ENCODE data around the gene ARHGEF4.

The ARHGEF4 gene

DNA sequence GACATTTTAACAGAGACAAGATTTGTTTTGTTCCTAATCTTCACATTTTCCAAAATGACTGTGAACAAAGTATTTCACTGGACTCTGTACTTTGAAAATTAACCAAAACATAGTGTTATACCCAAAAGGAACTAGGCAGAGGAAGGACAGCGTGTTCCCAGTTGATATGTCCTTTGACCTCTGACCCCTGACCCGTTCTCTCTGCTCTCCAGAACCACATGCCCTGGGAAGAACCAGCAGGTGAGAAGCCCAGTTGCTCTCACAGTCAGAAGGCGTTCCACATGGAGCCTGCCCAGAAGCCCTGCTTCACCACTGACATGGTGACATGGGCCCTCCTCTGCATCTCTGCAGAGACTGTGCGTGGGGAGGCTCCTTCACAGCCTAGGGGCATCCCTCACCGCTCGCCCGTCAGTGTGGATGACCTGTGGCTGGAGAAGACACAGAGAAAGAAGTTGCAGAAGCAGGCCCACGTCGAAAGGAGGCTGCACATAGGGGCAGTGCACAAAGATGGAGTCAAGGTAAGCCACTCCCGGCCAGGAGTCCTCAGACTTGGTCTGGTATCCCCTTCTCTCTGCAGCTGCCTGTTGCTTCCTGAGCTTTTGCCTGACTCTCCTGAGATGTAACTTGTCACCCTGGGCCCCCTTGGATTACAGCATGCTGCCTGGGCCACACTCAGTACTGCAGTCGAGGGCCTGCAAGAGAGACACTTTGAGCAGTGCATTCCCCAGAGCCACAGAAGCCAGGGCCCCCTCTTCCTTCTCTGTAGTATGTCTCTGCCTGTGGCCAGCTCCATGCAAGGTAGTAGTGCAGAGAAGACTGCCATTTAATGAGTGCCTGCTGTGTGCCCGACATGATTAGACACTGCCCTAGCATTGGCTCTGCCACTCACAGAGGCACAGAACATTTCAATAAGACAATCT, 94.3 kb downstream of the ARHGEF4 start:
- Histone ChIP-seq H3K36me3 (ENCODE audit: insufficient read depth) (no peaks in the 10 kb centered on the region), H3K79me2 (ENCODE audit: insufficient read depth, low read depth) (no peaks in the 10 kb centered on the region), H3K4me2 (no peak overlapping the region), H3K9ac (no peak overlapping the region), H4K20me1 (ENCODE audit: insufficient read depth) (no peaks in the 10 kb centered on the region), H2AFZ (ENCODE audit: low read depth) (no peak overlapping the region), H3K4me3 (IDR thresholded peaks at IDR 0.05; ENCODE audit: insufficient read depth, low read depth, low read length) (no peak overlapping the region), H3K4me1 (ENCODE audit: low read depth, poor library complexity, severe bottlenecking) (no peaks in the 10 kb centered on the region), H3K27ac (no peak overlapping the region), H3K27me3 (ENCODE audit: insufficient read depth, low read depth) (no peaks in the 10 kb centered on the region)
- TF ChIP-seq, protein P1, sequence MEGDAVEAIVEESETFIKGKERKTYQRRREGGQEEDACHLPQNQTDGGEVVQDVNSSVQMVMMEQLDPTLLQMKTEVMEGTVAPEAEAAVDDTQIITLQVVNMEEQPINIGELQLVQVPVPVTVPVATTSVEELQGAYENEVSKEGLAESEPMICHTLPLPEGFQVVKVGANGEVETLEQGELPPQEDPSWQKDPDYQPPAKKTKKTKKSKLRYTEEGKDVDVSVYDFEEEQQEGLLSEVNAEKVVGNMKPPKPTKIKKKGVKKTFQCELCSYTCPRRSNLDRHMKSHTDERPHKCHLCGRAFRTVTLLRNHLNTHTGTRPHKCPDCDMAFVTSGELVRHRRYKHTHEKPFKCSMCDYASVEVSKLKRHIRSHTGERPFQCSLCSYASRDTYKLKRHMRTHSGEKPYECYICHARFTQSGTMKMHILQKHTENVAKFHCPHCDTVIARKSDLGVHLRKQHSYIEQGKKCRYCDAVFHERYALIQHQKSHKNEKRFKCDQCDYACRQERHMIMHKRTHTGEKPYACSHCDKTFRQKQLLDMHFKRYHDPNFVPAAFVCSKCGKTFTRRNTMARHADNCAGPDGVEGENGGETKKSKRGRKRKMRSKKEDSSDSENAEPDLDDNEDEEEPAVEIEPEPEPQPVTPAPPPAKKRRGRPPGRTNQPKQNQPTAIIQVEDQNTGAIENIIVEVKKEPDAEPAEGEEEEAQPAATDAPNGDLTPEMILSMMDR (conservative IDR thresholded peaks at IDR 0.05; ENCODE audit: low read depth, low read length), result no peak

DNA sequence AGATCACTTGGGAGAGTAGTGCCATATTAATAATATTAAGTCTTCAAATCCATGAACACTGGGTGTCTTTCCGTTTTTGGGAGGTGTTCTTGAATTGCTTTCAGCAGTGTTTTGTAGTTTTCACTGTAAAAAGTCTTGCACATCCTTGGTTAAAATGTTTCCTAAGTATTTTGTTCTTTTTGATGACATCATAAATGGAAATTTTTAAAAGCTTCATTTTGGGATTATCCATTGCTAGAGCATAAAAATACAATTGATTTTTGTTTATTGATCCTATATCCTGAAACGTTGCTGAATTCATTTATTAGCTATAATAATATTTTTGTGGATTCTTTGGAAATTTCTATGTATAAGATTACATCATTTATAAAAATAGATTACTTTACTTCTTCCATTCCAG, 96.8 kb downstream of the ARHGEF4 start:
- TF ChIP-seq, protein P1 (conservative IDR thresholded peaks at IDR 0.05; ENCODE audit: low read depth, low read length), result no peak
- Histone ChIP-seq H4K20me1 (ENCODE audit: insufficient read depth) (no peaks in the 10 kb centered on the region), H3K36me3 (ENCODE audit: insufficient read depth) (no peaks in the 10 kb centered on the region), H3K27me3 (ENCODE audit: insufficient read depth, low read depth) (no peaks in the 10 kb centered on the region), H3K4me1 (ENCODE audit: low read depth, poor library complexity, severe bottlenecking) (no peaks in the 10 kb centered on the region), H3K4me2 (no peak overlapping the region), H2AFZ (ENCODE audit: low read depth) (no peak overlapping the region), H3K27ac (no peak overlapping the region), H3K9ac (no peak overlapping the region), H3K79me2 (ENCODE audit: insufficient read depth, low read depth) (no peaks in the 10 kb centered on the region), H3K4me3 (IDR thresholded peaks at IDR 0.05; ENCODE audit: insufficient read depth, low read depth, low read length) (no peak overlapping the region)

DNA sequence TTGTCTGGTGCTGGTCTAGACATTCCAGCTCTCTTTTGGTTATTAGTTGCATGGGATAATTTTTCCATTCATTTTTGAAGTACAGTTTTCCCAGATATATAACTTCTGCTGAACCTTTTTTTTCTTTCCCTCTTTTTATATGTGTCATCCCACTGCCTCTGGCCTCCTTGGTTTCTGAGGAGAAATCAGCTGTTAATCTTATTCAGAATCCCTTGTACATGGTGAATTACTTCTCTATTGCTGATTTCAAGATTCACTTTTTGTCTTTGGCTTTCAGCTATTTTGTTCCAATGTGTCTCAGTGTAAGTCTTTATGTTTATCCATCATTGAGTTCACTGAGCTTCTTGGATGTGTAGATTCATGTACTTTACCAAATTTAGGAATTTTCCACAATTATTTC, 99.7 kb downstream of the ARHGEF4 start:
- Histone ChIP-seq H3K27ac (no peak overlapping the region), H3K4me2 (no peak overlapping the region), H3K9ac (no peak overlapping the region), H3K79me2 (ENCODE audit: insufficient read depth, low read depth) (no peaks in the 10 kb centered on the region), H3K27me3 (ENCODE audit: insufficient read depth, low read depth) (no peaks in the 10 kb centered on the region), H3K36me3 (ENCODE audit: insufficient read depth) (no peaks in the 10 kb centered on the region), H3K4me1 (ENCODE audit: low read depth, poor library complexity, severe bottlenecking) (no peaks in the 10 kb centered on the region), H3K4me3 (IDR thresholded peaks at IDR 0.05; ENCODE audit: insufficient read depth, low read depth, low read length) (no peak overlapping the region), H4K20me1 (ENCODE audit: insufficient read depth) (no peaks in the 10 kb centered on the region), H2AFZ (ENCODE audit: low read depth) (no peak overlapping the region)
- TF ChIP-seq, protein P1 (conservative IDR thresholded peaks at IDR 0.05; ENCODE audit: low read depth, low read length), result no peak

DNA sequence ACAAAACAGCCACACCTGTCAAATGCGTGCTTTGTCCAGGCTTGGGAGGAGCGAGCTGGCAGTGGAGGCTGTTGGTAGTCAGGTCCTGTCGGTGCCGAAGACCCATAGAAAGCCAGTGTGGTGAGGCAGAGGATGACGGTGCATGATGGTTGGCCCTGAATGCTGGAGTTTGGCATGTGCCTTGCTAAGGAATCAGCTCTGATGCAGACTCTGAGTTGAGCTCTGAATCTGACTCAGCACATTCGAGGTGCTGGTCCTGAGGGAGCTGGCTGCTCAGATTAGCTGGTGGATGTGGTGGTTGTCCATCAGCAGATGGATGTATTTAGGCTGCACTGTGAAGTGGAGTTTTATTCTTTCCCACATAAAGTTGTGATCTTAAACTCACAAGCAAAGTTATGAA, 111.3 kb downstream of the ARHGEF4 start:
- Histone ChIP-seq H3K4me3 (IDR thresholded peaks at IDR 0.05; ENCODE audit: insufficient read depth, low read depth, low read length) (no peak overlapping the region), H4K20me1 (ENCODE audit: insufficient read depth) (no peaks in the 10 kb centered on the region), H3K79me2 (ENCODE audit: insufficient read depth, low read depth) (no peaks in the 10 kb centered on the region), H3K4me1 (ENCODE audit: low read depth, poor library complexity, severe bottlenecking) (no peaks in the 10 kb centered on the region), H3K36me3 (ENCODE audit: insufficient read depth) (no peaks in the 10 kb centered on the region), H2AFZ (ENCODE audit: low read depth) (no peak overlapping the region), H3K27me3 (ENCODE audit: insufficient read depth, low read depth) (no peaks in the 10 kb centered on the region), H3K4me2 (no peak overlapping the region), H3K27ac (no peak overlapping the region), H3K9ac (no peak overlapping the region)
- TF ChIP-seq, protein P1 (conservative IDR thresholded peaks at IDR 0.05; ENCODE audit: low read depth, low read length), result no peak
